Esophagus muscularis mucosa (tissue), 4 donors: Measurements from ENCODE around the gene CHCHD3.

Source experiments
- CTCF ChIP-seq, 3 experiments: fragments of 200-600 bp in 2 of 3; fragments of 450-650 bp in 1 of 3; sonication (generic) in 2 of 3; IDR thresholded peaks; one replicate each; pipeline ENCODE4 v1.5.1; 2017 to 2019; ENCODE audit warnings: antibody characterized with exemption in 3 of 3, mild to moderate bottlenecking in 2 of 3, moderate library complexity in 1 of 3
- EP300 ChIP-seq: sonication (generic); formaldehyde crosslinking; IDR thresholded peaks from one replicate; pipeline ENCODE4 v1.6.1; 2017; ENCODE audit warnings: antibody characterized with exemption
- POLR2A ChIP-seq: fragments of 450-650 bp; IDR thresholded peaks from one replicate; pipeline ENCODE4 v1.6.1; 2017; ENCODE audit warnings: antibody characterized with exemption, moderate library complexity, mild to moderate bottlenecking, low read depth
- POLR2AphosphoS5 ChIP-seq, 2 donors: sonication (generic); formaldehyde crosslinking; IDR thresholded peaks; one replicate each; pipeline ENCODE4 v1.6.1; 2017; ENCODE audit warnings: antibody characterized with exemption in 2 of 2

- TF ChIP-seq CTCF (IDR thresholded peaks at IDR 0.05), result no peak
- no peak for TF ChIP-seq POLR2A
- TF ChIP-seq EP300, result no peak
- no peak for TF ChIP-seq POLR2AphosphoS5 (IDR thresholded peaks at IDR 0.05)
Observed at GRCh38 chr7:132907380-132907940, 174.4 kb downstream of the CHCHD3 start.
